Skin of body (tissue), 2 donors: Measurements from ENCODE around the gene DLGAP4. TPM values are rescaled to one million over a fixed set of nuclear protein-coding genes. Genes with fewer than 3 reads are reported as not detected.

ENCODE experiments used
- DNase-seq: peaks from one replicate; lab custom pipeline; 2025; lab: John Stamatoyannopoulos, UW
- total RNA-seq: library from RNA; depleted of rRNA; stranded (reverse); fragments of >200 nt; gene quantifications from one replicate; pipeline ENCODE4 v1.2.3, GENCODE V29; 2014

DLGAP4 gene
- total RNA-seq, 1 donor from 2014 or later = 22.3 TPM

- DNase-seq = no peak
Observed at GRCh38 chr20:36275011-36275410, 31.1 kb upstream of the DLGAP4 start.

- no peak for DNase-seq
Observed at GRCh38 chr20:36275441-36276189, 30.5 kb upstream of the DLGAP4 start.

DNA sequence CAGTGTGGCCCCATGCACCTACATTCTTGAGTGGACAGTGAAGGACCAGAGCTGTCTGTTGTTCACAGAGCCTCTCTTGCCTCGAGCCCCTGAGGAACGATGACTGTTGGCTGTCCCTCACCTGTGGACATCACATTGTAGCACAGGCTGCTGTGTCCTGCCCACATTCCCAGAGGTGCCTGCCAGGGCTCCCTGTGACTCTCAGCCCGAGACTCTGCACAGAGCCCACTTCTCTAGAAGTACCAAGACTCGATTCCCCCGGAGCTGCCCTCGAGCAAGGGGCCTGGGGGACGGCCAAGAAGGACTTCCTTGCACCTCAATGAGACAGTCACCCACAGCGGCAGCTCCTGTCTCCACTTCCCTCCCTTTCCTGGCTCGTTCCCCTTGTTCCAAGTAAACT is 28.6 kb upstream of the DLGAP4 start:
- no peak for DNase-seq

DNA sequence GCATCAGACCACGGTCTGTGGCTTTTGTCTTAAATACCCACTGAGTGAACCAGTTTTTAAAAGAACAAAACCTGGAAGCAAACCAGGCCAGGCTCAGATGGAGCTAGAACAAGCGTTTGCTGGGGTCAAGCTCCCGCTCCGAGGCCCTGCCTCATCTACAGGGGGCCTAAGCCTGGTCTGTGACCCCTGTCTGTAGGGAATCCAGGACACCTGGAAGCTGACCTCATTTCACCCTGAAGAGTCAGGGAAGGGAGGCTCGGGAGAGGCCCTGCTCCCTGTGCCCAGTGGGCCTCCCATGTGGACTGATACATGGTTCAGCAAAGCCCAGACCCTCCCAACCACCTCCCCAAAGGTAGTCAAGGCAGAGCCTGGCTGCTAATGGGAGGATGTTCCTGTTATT is 26.8 kb upstream of the DLGAP4 start:
- DNase-seq = no peak

DNA sequence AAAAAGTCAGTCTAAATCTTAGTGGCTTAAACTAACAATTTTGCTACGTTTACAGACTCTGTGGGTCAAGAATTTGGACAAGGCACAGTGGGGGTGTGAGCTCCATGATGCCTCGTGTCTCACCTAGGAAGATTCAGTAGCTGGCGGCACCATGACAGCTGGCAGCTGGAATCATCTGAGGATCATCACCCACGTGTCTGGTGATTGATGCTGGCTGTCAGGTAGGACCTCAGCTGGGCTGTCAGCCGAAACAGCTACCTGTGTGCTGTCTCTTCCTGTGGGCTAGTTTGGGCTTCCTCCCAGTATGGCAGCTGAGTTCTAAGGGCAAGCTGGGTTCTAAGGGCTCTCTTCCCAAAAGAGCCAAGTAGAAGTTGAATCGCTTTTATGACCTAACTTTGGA is 26.4 kb upstream of the DLGAP4 start:
- no peak for DNase-seq

DNA sequence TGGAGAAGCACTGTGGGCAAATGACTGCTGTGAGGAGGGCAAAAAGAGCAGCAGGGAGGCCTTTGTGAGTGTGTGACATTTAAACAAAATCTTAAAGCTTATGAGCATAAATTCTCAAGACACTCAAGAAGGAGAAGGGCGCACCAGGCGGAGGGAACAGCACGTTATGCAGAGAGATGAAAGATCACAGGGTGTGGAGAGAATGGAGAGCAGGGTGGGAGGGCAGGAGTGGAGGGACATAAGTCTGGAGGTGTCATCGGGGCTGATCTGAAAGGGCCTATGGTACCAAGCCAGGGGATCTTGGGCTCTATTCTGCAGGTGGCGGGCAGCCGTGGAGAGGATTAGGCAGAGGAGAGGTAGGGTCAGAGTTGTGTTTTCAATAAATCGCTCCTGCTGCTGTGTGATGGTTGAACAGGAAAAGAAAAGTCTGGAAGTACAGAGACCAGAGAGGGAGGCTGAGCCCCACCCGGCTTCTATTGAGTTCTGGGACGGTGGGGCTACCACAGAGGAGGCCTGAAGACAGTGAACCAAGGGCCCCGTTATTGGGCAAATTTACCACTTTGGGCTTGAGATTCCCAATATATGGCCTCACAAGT is 24.3 kb upstream of the DLGAP4 start:
- DNase-seq = no peak

GRCh38 chr20:36284751-36285150 is 21.4 kb upstream of the DLGAP4 start:
- no peak for DNase-seq

DNA sequence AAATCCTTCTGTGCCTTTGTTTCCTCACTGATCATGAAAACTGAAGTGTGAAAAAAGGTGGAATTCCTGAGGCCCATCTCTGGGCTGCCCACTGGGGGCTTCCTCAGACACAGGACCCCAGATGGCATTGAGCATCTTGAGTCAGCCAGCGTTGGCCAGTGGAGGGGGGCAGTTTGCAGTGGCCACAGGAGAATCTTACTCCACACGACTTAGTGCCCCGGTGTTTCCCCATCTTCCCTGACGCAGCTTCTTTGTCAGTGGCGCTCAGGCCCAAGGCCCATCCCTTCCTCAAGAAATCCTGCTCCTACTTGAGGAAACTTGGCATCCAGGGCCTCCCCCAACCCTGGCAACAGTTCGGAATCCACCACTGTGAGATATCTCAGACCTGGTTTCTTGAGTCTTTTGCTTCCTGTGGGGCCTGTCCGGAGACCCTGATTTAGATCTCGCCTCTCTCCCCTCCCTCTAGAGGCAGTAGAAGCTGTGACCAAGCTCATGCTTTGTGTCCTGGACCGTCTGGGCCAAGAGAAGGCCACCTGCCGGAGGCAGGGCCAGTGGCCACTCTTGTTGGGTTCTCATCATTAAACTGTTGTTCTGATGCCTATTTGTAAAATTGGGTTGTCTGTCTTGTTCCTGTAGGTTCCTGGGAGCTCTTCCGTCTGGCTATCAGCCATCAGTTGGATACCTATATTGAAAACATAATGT is 20.2 kb upstream of the DLGAP4 start:
- DNase-seq = no peak

GRCh38 chr20:36297656-36298055 is 8.5 kb upstream of the DLGAP4 start:
- no peak for DNase-seq

DNA sequence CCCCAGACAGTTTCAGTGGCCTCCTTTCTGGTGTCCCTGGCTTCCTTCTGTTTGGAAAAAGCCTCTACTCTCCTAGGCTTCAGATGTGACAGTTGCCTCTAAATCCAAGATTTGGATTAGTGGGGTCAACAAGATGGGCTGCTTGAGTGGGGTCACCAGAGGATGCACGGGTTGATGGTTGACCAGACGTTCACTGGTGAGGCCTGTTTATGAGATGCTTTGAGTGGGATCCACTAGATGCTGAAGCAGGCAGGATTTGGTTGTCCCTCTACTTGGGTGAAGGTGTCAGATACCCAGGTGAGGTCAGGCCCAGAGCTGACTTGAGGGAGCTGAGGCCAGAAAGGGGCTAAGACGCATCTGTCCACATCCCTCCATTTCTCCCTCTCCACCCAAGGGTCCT is 8.1 kb upstream of the DLGAP4 start:
- no peak for DNase-seq

DNA sequence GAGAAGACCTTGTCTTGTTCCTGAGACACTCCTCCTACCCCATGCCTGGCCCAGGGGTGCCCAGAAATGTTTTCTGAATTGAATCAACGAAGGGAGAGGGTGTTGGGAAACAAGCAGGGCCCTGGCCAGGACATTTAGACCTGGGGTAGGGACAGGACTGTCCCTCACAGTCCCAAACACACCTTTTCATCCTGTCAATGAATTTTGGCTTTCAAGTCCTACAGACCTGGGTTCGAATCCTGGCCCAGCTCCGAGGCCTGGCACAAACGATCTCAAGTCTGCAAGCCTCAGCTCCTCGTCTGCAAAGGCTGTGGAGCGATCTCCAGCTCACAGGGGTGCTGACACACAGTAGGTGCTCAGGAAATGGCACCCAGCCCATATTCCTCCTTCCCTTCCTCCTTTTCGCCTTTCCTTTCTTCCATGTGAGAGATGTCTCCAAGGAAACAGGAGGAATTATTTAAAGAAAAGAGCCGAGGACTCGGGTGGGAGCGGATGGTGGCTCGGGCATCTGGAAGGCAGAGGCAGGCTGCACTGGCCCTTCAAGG is 7.3 kb upstream of the DLGAP4 start:
- DNase-seq = no peak

DNA sequence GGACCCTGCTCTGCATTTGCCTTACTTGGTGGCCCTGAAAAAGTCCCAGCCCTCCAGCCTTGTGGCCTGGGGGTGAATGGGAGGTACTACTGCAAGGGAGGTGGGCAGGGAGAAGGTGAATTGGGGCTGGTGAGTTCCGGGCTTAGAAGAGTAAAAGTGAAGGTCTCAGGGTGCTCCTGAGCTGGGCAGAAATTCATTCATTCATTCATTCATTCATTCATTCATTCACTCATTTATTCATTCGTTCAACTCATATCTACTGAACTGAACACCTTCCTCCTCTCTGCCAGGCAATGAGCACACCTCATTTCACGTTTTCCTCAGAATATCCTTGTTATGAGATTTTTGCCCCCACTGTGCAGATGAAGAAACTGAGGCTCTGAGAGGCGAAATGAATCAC is 6.7 kb upstream of the DLGAP4 start:
- no peak for DNase-seq

DNA sequence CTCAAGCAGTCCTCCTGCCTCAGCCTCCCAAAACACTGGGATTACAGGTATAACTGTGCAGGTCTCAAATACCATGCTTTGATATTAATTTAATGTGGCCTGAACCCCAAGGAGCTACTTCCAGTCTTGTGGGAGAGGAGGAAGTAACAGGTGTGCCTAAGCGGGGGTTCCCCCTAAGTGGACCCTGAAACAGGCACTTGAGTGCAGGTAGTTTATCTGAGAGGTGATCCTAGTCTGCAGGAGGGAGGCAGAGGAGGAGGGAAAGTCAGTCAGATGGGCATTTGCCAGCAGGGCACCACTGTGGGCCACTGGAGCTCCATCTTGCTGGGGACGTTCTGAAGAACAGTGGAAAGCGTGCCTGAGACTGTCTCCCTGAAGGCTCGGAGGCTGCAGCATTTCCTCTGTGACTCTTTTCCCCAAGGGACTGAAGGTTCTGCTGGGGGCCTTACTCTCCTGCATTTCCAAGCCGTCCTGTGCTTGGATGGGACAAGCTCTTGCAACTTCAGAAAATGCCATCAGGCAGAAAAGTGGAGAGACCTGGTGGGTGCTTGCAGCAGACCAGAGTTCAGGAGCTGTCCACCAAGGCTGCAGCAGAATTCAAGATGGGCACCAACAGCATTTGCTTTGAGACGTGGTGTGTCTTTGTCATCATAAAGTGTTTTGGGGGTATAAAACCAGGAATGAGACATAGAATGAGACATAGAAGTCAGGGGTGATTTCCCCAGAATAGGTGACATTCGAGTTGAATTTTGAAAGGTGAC is 4.6 kb upstream of the DLGAP4 start:
- no peak for DNase-seq

DNA sequence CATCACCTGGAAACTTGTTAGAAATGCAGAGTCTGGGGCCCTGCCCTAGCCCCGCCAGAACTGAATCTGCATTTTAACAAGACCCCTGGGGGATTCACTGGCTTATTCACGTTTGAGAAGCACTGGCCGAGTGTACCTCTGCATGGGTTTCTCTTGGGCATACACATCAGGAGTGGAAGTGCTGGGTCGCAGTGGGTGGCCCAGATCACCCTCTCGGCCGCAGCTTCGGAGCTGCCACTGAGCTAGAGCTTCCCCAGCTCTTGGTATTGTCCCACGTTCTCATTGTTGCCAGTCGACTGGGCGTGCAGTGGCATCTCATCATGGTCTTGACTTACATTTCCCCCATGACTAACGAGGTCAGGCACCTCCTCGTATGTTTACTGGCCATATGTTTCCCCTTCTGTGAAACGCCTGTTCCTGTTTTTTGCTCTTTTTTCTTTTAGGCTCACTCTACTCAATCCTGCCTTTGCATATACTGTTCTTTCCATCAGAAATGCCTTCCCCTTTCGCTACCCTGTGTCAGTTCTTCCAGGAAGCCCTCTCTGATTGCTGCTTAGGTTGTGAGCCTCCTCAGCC is 3.0 kb upstream of the DLGAP4 start:
- no peak for DNase-seq

DNA sequence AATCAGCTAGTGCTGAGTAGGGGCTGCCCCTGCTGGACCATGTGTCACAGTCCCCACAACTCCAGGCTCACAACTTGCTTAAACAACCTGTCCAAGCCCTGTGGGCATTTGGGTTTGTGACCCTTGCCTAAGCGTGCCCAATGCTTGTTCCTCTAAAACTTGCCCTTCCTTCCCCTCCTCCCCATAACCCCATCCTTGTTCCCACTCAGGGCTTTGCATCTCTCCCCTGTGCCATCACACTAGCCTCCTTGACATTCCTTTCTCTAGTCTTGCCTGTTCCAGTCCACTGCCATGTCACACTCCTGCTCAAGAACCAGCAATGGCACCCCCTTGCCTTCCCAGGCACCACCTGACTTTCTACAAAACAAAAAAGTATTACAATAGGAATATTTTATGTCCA is 2.3 kb upstream of the DLGAP4 start:
- DNase-seq = no peak

- DNase-seq = no peak
Observed at GRCh38 chr20:36304786-36305495, 1.2 kb upstream of the DLGAP4 start.

GRCh38 chr20:36306553-36307411 is 643 bp downstream of the DLGAP4 start:
- no peak for DNase-seq

DNA sequence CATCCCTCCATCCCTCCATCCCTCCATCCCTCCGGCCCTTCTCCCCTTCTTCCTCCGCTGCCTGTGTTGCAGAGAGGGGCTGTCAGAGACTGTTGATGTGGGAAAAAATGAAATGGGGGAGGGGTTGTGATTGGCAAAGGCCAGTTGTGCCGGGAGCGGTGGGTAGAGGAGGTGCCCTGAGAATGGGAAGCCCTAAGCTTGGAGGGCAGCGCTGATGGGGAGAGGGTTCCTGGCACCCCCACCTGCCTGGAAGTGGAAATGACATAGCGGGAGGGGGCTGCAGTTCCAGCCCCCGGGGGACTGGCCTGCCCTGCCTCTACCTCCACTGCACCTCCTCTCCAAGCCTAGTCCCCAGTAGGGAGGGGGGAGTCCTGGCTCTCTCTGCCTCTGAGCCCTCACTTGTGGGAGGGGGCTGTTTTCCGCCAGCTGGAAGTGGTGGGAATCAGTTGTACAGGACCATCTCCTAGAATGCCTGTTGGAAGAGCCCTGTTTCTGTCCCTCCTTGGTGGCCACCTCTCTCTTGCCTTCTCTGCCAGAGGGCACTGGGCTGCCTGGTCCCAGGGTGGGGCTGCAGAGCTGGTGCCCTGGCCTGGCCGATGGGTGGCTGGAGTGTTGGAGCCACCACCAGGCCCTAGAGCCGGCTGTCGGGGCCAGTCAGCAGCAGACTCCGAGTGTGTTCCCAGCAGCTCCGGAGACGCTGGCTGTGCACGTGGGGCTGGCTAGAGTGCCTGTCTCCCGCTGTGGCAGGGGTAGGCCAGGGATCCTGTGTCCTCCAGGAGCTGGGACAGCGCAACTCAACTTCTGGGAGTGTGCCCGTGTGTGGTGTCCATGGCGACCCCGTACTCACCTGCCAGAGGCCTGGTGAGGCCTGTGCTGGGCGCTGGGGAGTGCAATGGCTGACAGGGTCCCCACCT is 1.5 kb downstream of the DLGAP4 start:
- no peak for DNase-seq

- DNase-seq = no peak
Observed at GRCh38 chr20:36308353-36308752, 2.2 kb downstream of the DLGAP4 start.
